Astrocyte (in vitro differentiated cells and primary cell): ENCODE data around the gene CLK4. TPM values are rescaled to one million over a fixed set of nuclear protein-coding genes. Genes with fewer than 3 reads are reported as not detected.

Source experiments
- DNase-seq: peaks from one replicate; pipeline ENCODE4 v3.0.0-alpha.2; 2010; ENCODE audit warnings: low read depth
- FAIRE-seq: peaks from 2 replicates; lab custom pipeline; 2011; peaks lifted over from hg19 to GRCh38; lab: Jason Lieb, UNC
- H2AFZ ChIP-seq: 2 replicates; pipeline ENCODE4 v1.6.0; 2012; ENCODE audit warnings: low read depth, low read length, inconsistent platforms
- H3K27ac ChIP-seq: 2 replicates; pipeline ENCODE4 v1.5.1; 2011; ENCODE audit warnings: low read depth, low read length, inconsistent platforms
- H3K27me3 ChIP-seq: 2 replicates; pipeline ENCODE4 v1.6.0; 2011; ENCODE audit warnings: low read length, inconsistent platforms; ENCODE audit not compliant: insufficient read depth
- H3K36me3 ChIP-seq: 2 replicates; pipeline ENCODE4 v1.5.1; 2011; ENCODE audit warnings: low read length, inconsistent platforms; ENCODE audit not compliant: insufficient read depth
- H3K4me1 ChIP-seq: 2 replicates; pipeline ENCODE4 v1.5.1; 2011; ENCODE audit warnings: low read length, inconsistent platforms; ENCODE audit not compliant: insufficient read depth
- H3K4me2 ChIP-seq: 2 replicates; pipeline ENCODE4 v1.6.0; 2012; ENCODE audit warnings: low read length, inconsistent platforms
- H3K4me3 ChIP-seq: 2 replicates; pipeline ENCODE4 v1.5.1; 2011; ENCODE audit warnings: low read depth, mild to moderate bottlenecking, low read length, inconsistent platforms; ENCODE audit not compliant: insufficient read depth
- H3K79me2 ChIP-seq: 2 replicates; pipeline ENCODE4 v1.6.0; 2012; ENCODE audit warnings: mild to moderate bottlenecking, low read length, inconsistent platforms; ENCODE audit not compliant: insufficient read depth
- H3K9ac ChIP-seq: 2 replicates; pipeline ENCODE4 v1.6.0; 2012; ENCODE audit warnings: mild to moderate bottlenecking, low read length, inconsistent platforms
- H3K9me3 ChIP-seq: 2 replicates; pipeline ENCODE4 v1.5.1; 2012; ENCODE audit warnings: low read depth, mild to moderate bottlenecking, low read length, inconsistent platforms; ENCODE audit not compliant: insufficient read depth
- H4K20me1 ChIP-seq: 2 replicates; pipeline ENCODE4 v1.6.0; 2012; ENCODE audit warnings: low read length, inconsistent platforms; ENCODE audit not compliant: insufficient read depth
- H3K27ac Mint-ChIP-seq: one replicate; pipeline ENCODE4 v1.8.0; 2021; ENCODE audit warnings: mild to moderate bottlenecking, mixed read lengths; ENCODE audit not compliant: unreplicated experiment
- H3K27me3 Mint-ChIP-seq: one replicate; pipeline ENCODE4 v1.8.0; 2021; ENCODE audit warnings: low read depth, mixed read lengths; ENCODE audit not compliant: unreplicated experiment
- H3K36me3 Mint-ChIP-seq: one replicate; pipeline ENCODE4 v1.8.0; 2021; ENCODE audit warnings: low read depth, mixed read lengths; ENCODE audit not compliant: unreplicated experiment
- H3K4me1 Mint-ChIP-seq: one replicate; pipeline ENCODE4 v1.8.0; 2021; ENCODE audit warnings: low read depth, mixed read lengths; ENCODE audit not compliant: unreplicated experiment
- H3K4me3 Mint-ChIP-seq: one replicate; pipeline ENCODE4 v1.8.0; 2021; ENCODE audit warnings: mild to moderate bottlenecking, moderate library complexity, mixed read lengths; ENCODE audit not compliant: unreplicated experiment
- H3K9me3 Mint-ChIP-seq: one replicate; pipeline ENCODE4 v1.8.0; 2021; ENCODE audit warnings: mild to moderate bottlenecking, mixed read lengths; ENCODE audit not compliant: unreplicated experiment
- EZH2 ChIP-seq: IDR thresholded peaks from 2 replicates; pipeline ENCODE4 v1.6.1; 2012; ENCODE audit warnings: mild to moderate bottlenecking, low read length, inconsistent platforms; ENCODE audit not compliant: insufficient read depth
- total RNA-seq: library from RNA; stranded (reverse); gene quantifications from 2 replicates; pipeline ENCODE4 v1.2.1, GENCODE V29; 2021
- TF ChIP-seq, protein P1 (sequence below): IDR thresholded peaks from 2 replicates; pipeline ENCODE4 v1.5.1; 2011; ENCODE audit warnings: low read depth, mild to moderate bottlenecking, inconsistent platforms, low read length, moderate library complexity; ENCODE audit not compliant: insufficient read depth

CLK4 gene
- total RNA-seq, 1 donor from 2014 or later = 16.5 TPM

DNA sequence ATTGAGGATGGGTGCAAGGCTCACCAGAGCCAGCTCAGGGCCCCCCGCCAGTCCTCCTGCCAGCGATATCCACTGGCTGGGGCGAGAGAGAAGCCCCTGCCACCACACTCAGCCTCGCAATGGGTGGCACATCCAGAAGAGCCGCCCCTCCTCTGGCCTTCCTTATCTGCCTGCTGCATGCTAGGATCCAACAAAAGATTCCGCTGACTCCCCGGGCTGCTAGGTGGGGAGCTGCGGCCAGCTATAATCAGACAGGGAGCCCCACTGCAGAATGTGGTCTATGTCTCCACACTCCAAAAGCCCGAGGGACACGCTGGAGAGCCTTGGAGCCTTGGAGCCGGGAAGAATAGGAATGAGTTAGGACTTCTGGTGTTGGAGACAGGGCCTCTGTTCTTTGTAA is 69.4 kb downstream of the CLK4 start:
- Histone ChIP-seq H3K27me3 (peaks cover 2% of the 10 kb centered on the region), H2AFZ (no peak overlapping the region), H3K9me3 (no peaks in the 10 kb centered on the region), H3K27ac (no peak overlapping the region), H3K36me3 (no peaks in the 10 kb centered on the region), H4K20me1 (no peaks in the 10 kb centered on the region), H3K4me1 (no peaks in the 10 kb centered on the region), H3K9ac (no peak overlapping the region), H3K79me2 (no peaks in the 10 kb centered on the region), H3K4me2 (no peak overlapping the region), H3K4me3 (no peak overlapping the region)
- Mint-ChIP-seq H3K27ac (no peak overlapping the region), H3K4me3 (no peak overlapping the region), H3K9me3 (peaks cover 6% of the 10 kb centered on the region), H3K27me3 (peaks cover 50% of the 10 kb centered on the region), H3K4me1 (no peaks in the 10 kb centered on the region), H3K36me3 (no peaks in the 10 kb centered on the region)
- FAIRE-seq = no peak
- no peak for DNase-seq
- no peak for TF ChIP-seq EZH2
- TF ChIP-seq, protein P1, sequence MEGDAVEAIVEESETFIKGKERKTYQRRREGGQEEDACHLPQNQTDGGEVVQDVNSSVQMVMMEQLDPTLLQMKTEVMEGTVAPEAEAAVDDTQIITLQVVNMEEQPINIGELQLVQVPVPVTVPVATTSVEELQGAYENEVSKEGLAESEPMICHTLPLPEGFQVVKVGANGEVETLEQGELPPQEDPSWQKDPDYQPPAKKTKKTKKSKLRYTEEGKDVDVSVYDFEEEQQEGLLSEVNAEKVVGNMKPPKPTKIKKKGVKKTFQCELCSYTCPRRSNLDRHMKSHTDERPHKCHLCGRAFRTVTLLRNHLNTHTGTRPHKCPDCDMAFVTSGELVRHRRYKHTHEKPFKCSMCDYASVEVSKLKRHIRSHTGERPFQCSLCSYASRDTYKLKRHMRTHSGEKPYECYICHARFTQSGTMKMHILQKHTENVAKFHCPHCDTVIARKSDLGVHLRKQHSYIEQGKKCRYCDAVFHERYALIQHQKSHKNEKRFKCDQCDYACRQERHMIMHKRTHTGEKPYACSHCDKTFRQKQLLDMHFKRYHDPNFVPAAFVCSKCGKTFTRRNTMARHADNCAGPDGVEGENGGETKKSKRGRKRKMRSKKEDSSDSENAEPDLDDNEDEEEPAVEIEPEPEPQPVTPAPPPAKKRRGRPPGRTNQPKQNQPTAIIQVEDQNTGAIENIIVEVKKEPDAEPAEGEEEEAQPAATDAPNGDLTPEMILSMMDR = no peak

DNA sequence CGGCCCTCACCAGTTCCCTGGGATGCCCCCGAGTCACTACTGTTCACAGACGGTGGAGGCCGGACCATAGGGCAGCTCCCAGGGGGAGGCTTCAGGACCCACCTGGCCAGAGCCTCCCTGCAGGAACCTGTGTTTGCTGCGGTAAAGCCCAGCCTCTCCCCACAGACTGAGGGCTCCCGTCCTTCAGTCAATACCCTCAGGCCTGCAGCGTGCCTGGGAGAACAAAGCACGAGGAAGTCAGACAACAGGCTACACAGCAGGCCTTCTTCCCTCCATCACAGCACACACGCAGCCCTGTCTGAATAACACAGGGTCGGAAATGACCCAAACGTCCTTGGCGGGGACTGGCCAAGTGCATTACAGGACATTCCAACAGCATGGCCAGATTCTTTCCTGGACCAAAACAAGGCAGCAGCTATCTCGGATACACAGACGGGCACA is 71.1 kb downstream of the CLK4 start:
- H3K79me2 ChIP-seq = no peaks in the 10 kb centered on the region
- Mint-ChIP-seq H3K9me3 (peaks cover 6% of the 10 kb centered on the region), H3K4me3 (no peak overlapping the region), H3K27me3 (peaks cover 49% of the 10 kb centered on the region), H3K36me3 (no peaks in the 10 kb centered on the region), H3K27ac (no peak overlapping the region), H3K4me1 (no peaks in the 10 kb centered on the region)
- H3K4me2 ChIP-seq = no peak overlapping the region
- H3K4me1 ChIP-seq = no peaks in the 10 kb centered on the region
- H4K20me1 ChIP-seq = no peaks in the 10 kb centered on the region
- no peak overlapping the region for H3K27ac ChIP-seq
- H3K27me3 ChIP-seq = peaks cover 2% of the 10 kb centered on the region
- DNase-seq = no peak
- FAIRE-seq = no peak
- no peak overlapping the region for H3K4me3 ChIP-seq
- H3K9me3 ChIP-seq = no peaks in the 10 kb centered on the region
- H2AFZ ChIP-seq = no peak overlapping the region
- H3K9ac ChIP-seq = no peak overlapping the region
- H3K36me3 ChIP-seq = no peaks in the 10 kb centered on the region
- no peak for TF ChIP-seq EZH2
- TF ChIP-seq, protein P1 = no peak

DNA sequence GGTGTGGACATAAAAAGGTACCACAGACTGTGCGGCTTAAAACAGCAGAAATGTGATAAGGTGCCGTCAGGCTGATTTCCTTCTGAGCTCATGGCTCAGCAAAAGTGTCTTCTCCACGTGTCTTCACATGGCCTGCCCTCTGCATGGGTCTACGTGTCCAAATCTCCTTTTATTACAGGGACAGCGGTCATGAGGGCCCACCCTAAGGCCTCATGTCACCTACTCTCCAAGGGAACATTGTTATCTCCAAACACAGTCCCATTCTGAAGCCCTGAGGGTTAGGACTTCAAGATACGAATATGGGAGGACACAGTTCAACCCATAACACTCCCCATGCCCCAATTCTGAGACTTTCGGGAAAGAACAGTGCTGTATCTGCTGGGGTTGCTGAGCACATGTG is 71.8 kb downstream of the CLK4 start:
- H3K4me2 ChIP-seq = no peak overlapping the region
- no peak for TF ChIP-seq EZH2
- TF ChIP-seq, protein P1 = no peak
- no peaks in the 10 kb centered on the region for H3K4me1 Mint-ChIP-seq
- H3K27me3 Mint-ChIP-seq = peaks cover 42% of the 10 kb centered on the region
- H3K27me3 ChIP-seq = peaks cover 2% of the 10 kb centered on the region
- no peak overlapping the region for H3K27ac Mint-ChIP-seq
- H3K4me1 ChIP-seq = no peaks in the 10 kb centered on the region
- no peaks in the 10 kb centered on the region for H3K36me3 Mint-ChIP-seq
- H3K9me3 Mint-ChIP-seq = peaks cover 6% of the 10 kb centered on the region
- no peaks in the 10 kb centered on the region for H4K20me1 ChIP-seq
- no peak overlapping the region for H3K4me3 ChIP-seq
- no peak overlapping the region for H3K9ac ChIP-seq
- no peaks in the 10 kb centered on the region for H3K36me3 ChIP-seq
- H3K9me3 ChIP-seq = no peaks in the 10 kb centered on the region
- no peak for FAIRE-seq
- DNase-seq = no peak
- H3K4me3 Mint-ChIP-seq = no peak overlapping the region
- H2AFZ ChIP-seq = no peak overlapping the region
- no peak overlapping the region for H3K27ac ChIP-seq
- no peaks in the 10 kb centered on the region for H3K79me2 ChIP-seq
